Pancreas (tissue), 10 donors: ENCODE data around the gene GTPBP10. TPM values are rescaled to one million over a fixed set of nuclear protein-coding genes. Genes with fewer than 3 reads are reported as not detected.
"Not testable (repeated sequence)": the region's sequence is repeated elsewhere in the genome, so short reads cannot be mapped to it uniquely, and the experiment has no call there.

Experiments used
- ATAC-seq, 4 donors: fragments of 200-7000 bp; cut with Tn5 transposase; one replicate each; pipeline versions ENCODE4 v1.8.0 to v1.9.1; 2020; ENCODE audit warnings: mild to moderate bottlenecking in 4 of 4, moderate library complexity in 4 of 4
- DNase-seq, 6 donors: peaks; one replicate each; pipeline ENCODE4 v3.0.0-alpha.2; 2020
- FAIRE-seq: peaks from 2 replicates; lab custom pipeline; 2012; peaks lifted over from hg19 to GRCh38; lab: Jason Lieb, UNC
- H3K27ac ChIP-seq, 4 donors: fragments of 200-600 bp; sonication (generic); 1 replicate in 3 of 4; 2 replicates in 1 of 4; pipeline versions ENCODE4 v1.5.0 to v1.8.0; 2020
- H3K27me3 ChIP-seq, 4 donors: fragments of 200-600 bp; one replicate each; pipeline ENCODE4 v1.8.0; 2021
- H3K36me3 ChIP-seq, 3 donors: fragments of 200-600 bp; sonication (generic) in 1 of 3; one replicate each; pipeline versions ENCODE4 v1.5.0 to v1.8.0; 2020 to 2021
- H3K4me1 ChIP-seq, 3 donors: fragments of 200-600 bp; one replicate each; pipeline ENCODE4 v1.8.0; 2021
- H3K4me3 ChIP-seq, 4 donors: fragments of 200-600 bp; sonication (generic) in 2 of 4; one replicate each; pipeline versions ENCODE4 v1.5.0 to v1.8.0; 2020 to 2021
- H3K9me3 ChIP-seq, 4 donors: fragments of 200-600 bp; one replicate each; pipeline ENCODE4 v1.8.0; 2021
- WGBS, 2 donors: extraction: QIAGEN DNeasy Blood & Tissue Kit; methylation state at CpG; one replicate each; pipeline ENCODE4 v1.1.7; 2013; 5-methylcytosine and 5-hydroxymethylcytosine counted together
- intact Hi-C, 3 donors: fragments of 100-400 bp; cut with DNase I; formaldehyde crosslinking; loops; one replicate each; pipeline versions ENCODE4 v1.11.1 to v1.14.2; 2022
- polyA plus RNA-seq, 2 donors: library from polyadenylated mRNA; stranded (reverse); fragments of 200-250 nt; gene quantifications; one replicate each; pipeline ENCODE4 v1.2.3, GENCODE V29; 2013
- total RNA-seq, 6 donors: library from RNA; stranded (reverse); fragmentation: NEBNext Ultra II Directional in 4 of 6; extraction: Animal tissue kit (Norgen Biotek cat#: 25700) in 4 of 6; gene quantifications; one replicate each; pipeline versions ENCODE4 v1.2.1 to v1.2.4, GENCODE V29; 2021 to 2023
- TF ChIP-seq, protein P1 (sequence below), 4 donors: fragments of 200-600 bp; sonication (generic) in 3 of 4; IDR thresholded peaks; one replicate each; pipeline versions ENCODE4 v1.5.0 to v1.8.0; 2021; ENCODE audit warnings: antibody characterized with exemption in 4 of 4
- donor health status: healthy with polysubstance abuse.
- donor health status: DM: no; HTN: no; CAD: no; lungs with moderate emphysema.
- donor health status: DM: no; HTN: no; CAD: no.
- donor health status: control.
- donor health status: control.
- donor health status: Bipolar disorder and iron deficiency.
- donor health status: DM: yes; HTN: yes; CAD: no.
- donor health status: DM: no; HTN: no; CAD: no.
- donor health status: DM: no; HTN: no; CAD: no.
- donor health status: DM: yes; HTN: yes; CAD: no.

Gene GTPBP10
- total and polyA plus RNA-seq, 8 donors, result 8.1 to 14.7 (median 10.7) TPM

GRCh38 chr7:90337106-90337505, 9.4 kb upstream of the GTPBP10 start:
- Histone ChIP-seq H3K36me3 (no peaks in the 10 kb centered on the region), H3K4me3 (no peak overlapping the region), H3K9me3 (no peaks in the 10 kb centered on the region), H3K27me3 (no peaks in the 10 kb centered on the region), H3K4me1 (no peaks in the 10 kb centered on the region), H3K27ac (no peak overlapping the region)
- intact Hi-C loops, result no loop called here
- no peak for FAIRE-seq
- DNase-seq, result no peak
- ATAC-seq, result no peak
- TF ChIP-seq, protein P1, sequence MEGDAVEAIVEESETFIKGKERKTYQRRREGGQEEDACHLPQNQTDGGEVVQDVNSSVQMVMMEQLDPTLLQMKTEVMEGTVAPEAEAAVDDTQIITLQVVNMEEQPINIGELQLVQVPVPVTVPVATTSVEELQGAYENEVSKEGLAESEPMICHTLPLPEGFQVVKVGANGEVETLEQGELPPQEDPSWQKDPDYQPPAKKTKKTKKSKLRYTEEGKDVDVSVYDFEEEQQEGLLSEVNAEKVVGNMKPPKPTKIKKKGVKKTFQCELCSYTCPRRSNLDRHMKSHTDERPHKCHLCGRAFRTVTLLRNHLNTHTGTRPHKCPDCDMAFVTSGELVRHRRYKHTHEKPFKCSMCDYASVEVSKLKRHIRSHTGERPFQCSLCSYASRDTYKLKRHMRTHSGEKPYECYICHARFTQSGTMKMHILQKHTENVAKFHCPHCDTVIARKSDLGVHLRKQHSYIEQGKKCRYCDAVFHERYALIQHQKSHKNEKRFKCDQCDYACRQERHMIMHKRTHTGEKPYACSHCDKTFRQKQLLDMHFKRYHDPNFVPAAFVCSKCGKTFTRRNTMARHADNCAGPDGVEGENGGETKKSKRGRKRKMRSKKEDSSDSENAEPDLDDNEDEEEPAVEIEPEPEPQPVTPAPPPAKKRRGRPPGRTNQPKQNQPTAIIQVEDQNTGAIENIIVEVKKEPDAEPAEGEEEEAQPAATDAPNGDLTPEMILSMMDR (IDR thresholded peaks at IDR 0.05), result no peak

DNA sequence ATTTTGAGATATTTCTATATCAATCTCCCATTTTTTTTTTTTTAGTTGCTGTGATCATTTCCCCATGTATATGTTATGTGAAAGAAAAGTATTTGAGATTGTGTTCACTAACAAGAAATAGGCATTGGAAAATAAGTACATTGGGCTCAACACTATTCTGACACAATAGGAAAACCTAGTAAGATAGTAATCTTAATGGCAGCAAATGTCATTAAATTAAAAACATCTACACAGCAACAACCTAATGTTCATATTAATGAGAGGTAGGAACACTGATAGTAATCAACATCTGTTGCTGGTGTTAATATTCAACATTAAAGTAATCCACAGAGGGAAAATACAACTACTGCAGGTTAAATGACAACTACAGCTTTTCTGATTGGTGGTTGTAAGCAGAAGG, 1.5 kb upstream of the GTPBP10 start:
- intact Hi-C loops, result no loop called here
- FAIRE-seq (no peak), ATAC-seq (no peak), DNase-seq (no peak)
- TF ChIP-seq, protein P1 (IDR thresholded peaks at IDR 0.05), result no peak
- no peaks in the 10 kb centered on the region for H3K36me3 ChIP-seq
- H3K4me1 ChIP-seq, result peaks cover 5 to 12% (median 6%) of the 10 kb centered on the region in 3 donors
- H3K9me3 ChIP-seq, result no peaks in the 10 kb centered on the region
- no peaks in the 10 kb centered on the region for H3K27me3 ChIP-seq
- no peak overlapping the region for H3K27ac ChIP-seq
- H3K4me3 ChIP-seq, result no peak overlapping the region

GRCh38 chr7:90345595-90346335, 751 bp upstream of the GTPBP10 start:
- 4 to 5% methylated on average over 18 of the region's 18 CpGs for WGBS, 2 donors
- TF ChIP-seq, protein P1 (IDR thresholded peaks at IDR 0.05), result no peak
- no peaks in the 10 kb centered on the region for H3K27me3 ChIP-seq
- H3K4me1 ChIP-seq, result peaks cover 5 to 12% (median 6%) of the 10 kb centered on the region in 3 donors
- DNase-seq (no peak), FAIRE-seq (no peak), ATAC-seq (peak; percentile 25 to 72 (median 48))
- H3K9me3 ChIP-seq, result no peaks in the 10 kb centered on the region
- peak overlapping the region; percentile 83 to 91 (median 88) for H3K27ac ChIP-seq
- intact Hi-C loops, result no loop called here
- H3K36me3 ChIP-seq, result no peaks in the 10 kb centered on the region
- H3K4me3 ChIP-seq, result peak overlapping the region; percentile 48 to 62 (median 54)

DNA sequence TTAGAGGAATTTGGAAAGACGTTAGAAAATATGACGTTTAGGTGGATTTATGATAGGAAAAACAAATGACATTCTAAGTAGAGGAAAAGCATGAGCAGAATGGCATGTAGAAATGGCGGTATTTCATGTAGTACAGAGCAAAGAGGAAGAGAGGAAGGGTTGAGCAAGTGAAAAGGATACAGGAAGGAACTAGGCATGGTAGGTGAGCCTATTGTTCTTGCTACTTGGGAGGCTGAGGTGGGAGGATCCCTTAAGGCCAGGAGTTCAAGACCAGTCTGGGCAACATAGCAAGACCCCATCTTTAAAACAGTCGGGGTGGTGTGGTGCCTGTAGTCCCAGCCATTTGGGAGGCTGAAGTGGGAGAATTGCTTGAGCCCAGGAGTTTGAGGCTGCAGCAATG, 1.2 kb downstream of the GTPBP10 start:
- ATAC-seq (no peak), FAIRE-seq (no peak), DNase-seq (no peak)
- Histone ChIP-seq H3K27ac (no peak overlapping the region), H3K36me3 (no peaks in the 10 kb centered on the region), H3K27me3 (no peaks in the 10 kb centered on the region), H3K4me3 (peak overlapping the region in 3 of 4 donors; percentile 54 to 62 (median 55)), H3K9me3 (no peaks in the 10 kb centered on the region), H3K4me1 (peaks cover 5 to 16% (median 12%) of the 10 kb centered on the region in 3 donors)
- TF ChIP-seq, protein P1 (IDR thresholded peaks at IDR 0.05), result no peak
- 49 to 50% methylated on average over 4 of the region's 4 CpGs for WGBS, 2 donors
- intact Hi-C loops, result no loop called here

- H3K4me3 ChIP-seq, result no peak overlapping the region
- ATAC-seq, result no peak
Measured at GRCh38 chr7:90349305-90349704, 2.8 kb downstream of the GTPBP10 start.

GRCh38 chr7:90350032-90350431, 3.5 kb downstream of the GTPBP10 start:
- H3K9me3 ChIP-seq, H3K4me3 ChIP-seq, H3K27me3 ChIP-seq, H3K27ac ChIP-seq, H3K36me3 ChIP-seq, DNase-seq, FAIRE-seq, ATAC-seq, intact Hi-C loops: not testable (repeated sequence)
- 67 to 81% methylated on average over 3 of the region's 3 CpGs for WGBS, 2 donors
- peaks cover 5 to 16% (median 12%) of the 10 kb centered on the region in 3 donors for H3K4me1 ChIP-seq

More at GRCh38 chr7:90349305-90349704, 2.8 kb downstream of the GTPBP10 start:
- H3K27ac ChIP-seq, result no peak overlapping the region
- H3K4me1 ChIP-seq, result peaks cover 5 to 16% (median 12%) of the 10 kb centered on the region in 3 donors
- DNase-seq (no peak), FAIRE-seq (no peak)
- no peaks in the 10 kb centered on the region for H3K27me3 ChIP-seq
- TF ChIP-seq, protein P1 (IDR thresholded peaks at IDR 0.05), result no peak
- intact Hi-C loops, result no loop called here
- no peaks in the 10 kb centered on the region for H3K36me3 ChIP-seq
- 78 to 79% methylated on average over 4 of the region's 4 CpGs for WGBS, 2 donors
- H3K9me3 ChIP-seq, result no peaks in the 10 kb centered on the region
